Panc1 (cell line): Measurements from ENCODE around the gene ZNFX1.

Source experiments
- CTCF ChIP-seq: fragments of 450-650 bp; IDR thresholded peaks from 2 replicates; pipeline ENCODE4 v1.5.1; 2017; ENCODE audit warnings: mild to moderate bottlenecking
- REST ChIP-seq, 2 experiments: IDR thresholded peaks; 2 replicates each; pipeline ENCODE4 v1.6.1; 2011 to 2012; ENCODE audit warnings: low read depth in 2 of 2, control low read depth in 1 of 2, low read length in 1 of 2, mild to moderate bottlenecking in 1 of 2, moderate library complexity in 1 of 2; ENCODE audit not compliant: insufficient read depth in 1 of 2
- SIN3A ChIP-seq: IDR thresholded peaks from 2 replicates; pipeline ENCODE4 v1.6.1; 2012; ENCODE audit warnings: low read depth, mild to moderate bottlenecking, low read length, moderate library complexity, borderline replicate concordance; ENCODE audit not compliant: insufficient read depth

GRCh38 chr20:49313283-49313682, 35.4 kb upstream of the ZNFX1 start:
- TF ChIP-seq CTCF (no peak), SIN3A (no peak), REST (IDR thresholded peaks at IDR 0.05; ENCODE audit: insufficient read depth in 1 of 2, low read depth in 2 of 2, low read length in 1 of 2) (no peak)
